Measurements from ENCODE around the gene SOX12.

DNA sequence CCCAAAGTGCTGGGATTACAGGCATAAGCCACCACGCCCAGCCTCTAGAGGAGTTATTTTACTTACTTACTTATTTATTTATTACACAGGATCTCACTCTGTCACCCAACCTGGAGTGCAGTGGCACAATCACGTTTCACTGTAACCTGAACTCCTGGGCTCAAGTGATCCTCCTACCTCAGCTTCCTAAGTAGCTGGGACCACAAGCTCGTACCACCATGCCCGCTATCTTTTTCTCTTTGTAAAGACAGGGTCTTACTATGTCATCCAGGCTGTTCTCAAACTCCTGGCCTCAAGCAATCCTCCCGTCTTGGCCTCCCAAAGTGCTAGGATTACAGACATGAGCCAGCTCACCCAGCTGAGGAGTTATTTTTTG, 53.6 kb downstream of the SOX12 start:
- TF ChIP-seq, protein P1, sequence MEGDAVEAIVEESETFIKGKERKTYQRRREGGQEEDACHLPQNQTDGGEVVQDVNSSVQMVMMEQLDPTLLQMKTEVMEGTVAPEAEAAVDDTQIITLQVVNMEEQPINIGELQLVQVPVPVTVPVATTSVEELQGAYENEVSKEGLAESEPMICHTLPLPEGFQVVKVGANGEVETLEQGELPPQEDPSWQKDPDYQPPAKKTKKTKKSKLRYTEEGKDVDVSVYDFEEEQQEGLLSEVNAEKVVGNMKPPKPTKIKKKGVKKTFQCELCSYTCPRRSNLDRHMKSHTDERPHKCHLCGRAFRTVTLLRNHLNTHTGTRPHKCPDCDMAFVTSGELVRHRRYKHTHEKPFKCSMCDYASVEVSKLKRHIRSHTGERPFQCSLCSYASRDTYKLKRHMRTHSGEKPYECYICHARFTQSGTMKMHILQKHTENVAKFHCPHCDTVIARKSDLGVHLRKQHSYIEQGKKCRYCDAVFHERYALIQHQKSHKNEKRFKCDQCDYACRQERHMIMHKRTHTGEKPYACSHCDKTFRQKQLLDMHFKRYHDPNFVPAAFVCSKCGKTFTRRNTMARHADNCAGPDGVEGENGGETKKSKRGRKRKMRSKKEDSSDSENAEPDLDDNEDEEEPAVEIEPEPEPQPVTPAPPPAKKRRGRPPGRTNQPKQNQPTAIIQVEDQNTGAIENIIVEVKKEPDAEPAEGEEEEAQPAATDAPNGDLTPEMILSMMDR (IDR thresholded peaks at IDR 0.05): no peak
- TF ChIP-seq EZH2 (IDR thresholded peaks at IDR 0.05): no peak

Measured in neural progenitor cell (in vitro differentiated cells).